Left forelimb (tissue), 1 donor: ENCODE measurements around the gene AHNAK.

ENCODE experiments used
- DNase-seq: peaks from one replicate; pipeline ENCODE4 v3.0.0-alpha.2; 2018; ENCODE audit warnings: low spot score

The AHNAK gene

GRCh38 chr11:62435846-62436660, 110.6 kb downstream of the AHNAK start:
- no peak for DNase-seq

GRCh38 chr11:62433904-62434276, 112.7 kb downstream of the AHNAK start:
- no peak for DNase-seq

- DNase-seq, result no peak
These were observed 113.3 kb downstream of the AHNAK start for GRCh38 chr11:62433141-62433903.

GRCh38 chr11:62432695-62433094, 113.9 kb downstream of the AHNAK start:
- DNase-seq, result no peak

- no peak for DNase-seq
These were observed 115.3 kb downstream of the AHNAK start for GRCh38 chr11:62431171-62431901.

GRCh38 chr11:62430425-62430824, 116.2 kb downstream of the AHNAK start:
- DNase-seq, result no peak

- no peak for DNase-seq
These were observed 117.6 kb downstream of the AHNAK start for GRCh38 chr11:62428871-62429560.

- DNase-seq, result no peak
These were observed 118.9 kb downstream of the AHNAK start for GRCh38 chr11:62427630-62428233.

- DNase-seq, result no peak
These were observed 123.6 kb downstream of the AHNAK start for GRCh38 chr11:62423012-62423411.

GRCh38 chr11:62421996-62422395, 124.6 kb downstream of the AHNAK start:
- no peak for DNase-seq

GRCh38 chr11:62420882-62421281, 125.7 kb downstream of the AHNAK start:
- no peak for DNase-seq

- no peak for DNase-seq
These were observed 126.7 kb downstream of the AHNAK start for GRCh38 chr11:62419943-62420342.

- no peak for DNase-seq
These were observed 127.2 kb downstream of the AHNAK start for GRCh38 chr11:62419314-62419929.

- DNase-seq, result no peak
These were observed 127.9 kb downstream of the AHNAK start, which contains the start of gene SCGB1A1 for GRCh38 chr11:62418733-62419132. Gene SCGB1A1 (plus strand): TSS chr11:62419033. CDS start chr11:62419096, 63 bp downstream.

GRCh38 chr11:62418136-62418535, 128.5 kb downstream of the AHNAK start:
- no peak for DNase-seq

- no peak for DNase-seq
These were observed 130.0 kb downstream of the AHNAK start for GRCh38 chr11:62416596-62416995.

- DNase-seq, result no peak
These were observed 133.4 kb downstream of the AHNAK start for GRCh38 chr11:62413060-62413696.

- no peak for DNase-seq
These were observed 135.1 kb downstream of the AHNAK start for GRCh38 chr11:62411524-62411923.

GRCh38 chr11:62410972-62411371, 135.6 kb downstream of the AHNAK start:
- no peak for DNase-seq

GRCh38 chr11:62409831-62410230, 136.8 kb downstream of the AHNAK start:
- no peak for DNase-seq

- DNase-seq, result no peak
These were observed 140.6 kb downstream of the AHNAK start for GRCh38 chr11:62406034-62406433.
